GM23338 (cell line): ENCODE data around the gene IL16. TPM values are rescaled to one million over a fixed set of nuclear protein-coding genes. Genes with fewer than 3 reads are reported as not detected.

Experiments used
- ATAC-seq: fragments of 200-7000 bp; cut with Tn5 transposase; 3 replicates; pipeline ENCODE4 v1.9.1; 2020
- DNase-seq: peaks from one replicate; pipeline ENCODE4 v3.0.0-alpha.2; 2015; ENCODE audit warnings: low spot score
- H2AFZ ChIP-seq: fragments of 200-600 bp; sonication (generic); 2 replicates; pipeline ENCODE4 v1.8.0; 2016; ENCODE audit warnings: antibody characterized with exemption, mild to moderate bottlenecking, moderate library complexity
- H3F3A ChIP-seq: fragments of 200-600 bp; sonication (generic); replicated peaks from 2 replicates; pipeline ENCODE4 v1.8.0; 2017; ENCODE audit warnings: antibody characterized with exemption, mixed run types, low read depth
- H3K27ac ChIP-seq: fragments of 200-600 bp; sonication (generic); 2 replicates; pipeline ENCODE4 v1.6.1; 2016; ENCODE audit warnings: low read depth
- H3K27me3 ChIP-seq: fragments of 200-600 bp; sonication (generic); 2 replicates; pipeline ENCODE4 v1.8.0; 2016; ENCODE audit warnings: mild to moderate bottlenecking, mixed run types, moderate library complexity; ENCODE audit not compliant: insufficient read depth
- H3K36me3 ChIP-seq: fragments of 200-600 bp; sonication (generic); 2 replicates; pipeline ENCODE4 v1.8.0; 2016; ENCODE audit warnings: mild to moderate bottlenecking; ENCODE audit not compliant: insufficient read depth
- H3K4me1 ChIP-seq: fragments of 200-600 bp; sonication (generic); 2 replicates; pipeline ENCODE4 v1.8.0; 2016; ENCODE audit warnings: mild to moderate bottlenecking, moderate library complexity; ENCODE audit not compliant: insufficient read depth
- H3K4me2 ChIP-seq: fragments of 200-600 bp; sonication (generic); 2 replicates; pipeline ENCODE4 v1.7.1; 2017; ENCODE audit warnings: mixed run types
- H3K4me3 ChIP-seq: fragments of 200-600 bp; sonication (generic); 2 replicates; pipeline ENCODE4 v1.6.1; 2016; ENCODE audit warnings: mixed run types
- H3K79me2 ChIP-seq: fragments of 200-600 bp; sonication (generic); replicated peaks from 2 replicates; pipeline ENCODE4 v1.8.0; 2017; ENCODE audit warnings: mild to moderate bottlenecking; ENCODE audit not compliant: insufficient read depth
- H3K9me2 ChIP-seq: fragments of 200-600 bp; sonication (generic); 2 replicates; pipeline ENCODE4 v1.8.0; 2017; ENCODE audit not compliant: insufficient read depth
- H4K20me1 ChIP-seq: fragments of 200-600 bp; sonication (generic); replicated peaks from 2 replicates; pipeline ENCODE4 v1.8.0; 2017; ENCODE audit warnings: mild to moderate bottlenecking; ENCODE audit not compliant: insufficient read depth
- H3K27ac Mint-ChIP-seq: 2 replicates; pipeline ENCODE4 v1.8.0; 2020; ENCODE audit warnings: inconsistent platforms, mild to moderate bottlenecking, moderate library complexity, mixed read lengths
- H3K27me3 Mint-ChIP-seq: 3 replicates; pipeline ENCODE4 v1.8.0; 2022; ENCODE audit warnings: low read depth, mild to moderate bottlenecking, moderate library complexity, mixed read lengths, inconsistent platforms; ENCODE audit not compliant: insufficient read depth, poor library complexity
- H3K36me3 Mint-ChIP-seq: 3 replicates; pipeline ENCODE4 v1.8.0; 2021; ENCODE audit warnings: low read depth, mild to moderate bottlenecking, inconsistent platforms, moderate library complexity, mixed read lengths
- H3K4me1 Mint-ChIP-seq: 3 replicates; pipeline ENCODE4 v1.8.0; 2020; ENCODE audit warnings: mild to moderate bottlenecking, inconsistent platforms, mixed read lengths
- H3K4me3 Mint-ChIP-seq: 3 replicates; pipeline ENCODE4 v1.8.0; 2021; ENCODE audit warnings: moderate library complexity, mild to moderate bottlenecking, inconsistent platforms, mixed read lengths
- H3K9me3 Mint-ChIP-seq: 3 replicates; pipeline ENCODE4 v1.8.0; 2020; ENCODE audit warnings: moderate library complexity, mild to moderate bottlenecking, inconsistent platforms, mixed read lengths
- EZH2 ChIP-seq: fragments of 200-600 bp; sonication (generic); IDR thresholded peaks from one replicate; pipeline ENCODE4 v1.8.0; 2017; ENCODE audit warnings: antibody characterized with exemption, mild to moderate bottlenecking, low read depth; ENCODE audit not compliant: unreplicated experiment
- EZH2phosphoT487 ChIP-seq: fragments of 200-600 bp; sonication (generic); IDR thresholded peaks from one replicate; pipeline ENCODE4 v1.8.1; 2018; ENCODE audit warnings: antibody characterized with exemption; ENCODE audit not compliant: unreplicated experiment
- STAT1 ChIP-seq: IDR thresholded peaks from one replicate; pipeline ENCODE4 v1.6.1; 2016; ENCODE audit warnings: antibody characterized with exemption; ENCODE audit not compliant: unreplicated experiment
- polyA plus RNA-seq: library from polyadenylated mRNA; unstranded; fragments of >200 nt; fragmentation: Nextera tagmentation; extraction: Ambion mirVana; gene quantifications from 2 replicates; pipeline ENCODE4 v1.2.1, GENCODE V29; 2016
- total RNA-seq: library from RNA; depleted of rRNA; stranded (reverse); fragments of >200 nt; shearing (Covaris generic); gene quantifications from 2 replicates; pipeline ENCODE4 v1.2.3, GENCODE V29; 2014
- TF ChIP-seq, protein P1 (sequence below): fragments of 250-450 bp; sonication (Bioruptor Pico); IDR thresholded peaks from 2 replicates; pipeline ENCODE4 v1.5.0; 2020; ENCODE audit warnings: mild to moderate bottlenecking, moderate library complexity
- TF ChIP-seq, protein P2 (sequence below), 2 experiments: fragments of 200-600 bp in 1 of 2; sonication (generic) in 1 of 2; conservative IDR thresholded peaks; 2 replicates each; pipeline versions ENCODE4 v1.5.1 to v1.6.1; 2016 to 2017; ENCODE audit warnings: antibody characterized with exemption in 2 of 2, low read depth in 2 of 2, mild to moderate bottlenecking in 2 of 2, moderate library complexity in 1 of 2

The IL16 gene
- total and polyA plus RNA-seq, 2 experiments from 2014 or later, result 0.29 TPM; not detected in 1

DNA sequence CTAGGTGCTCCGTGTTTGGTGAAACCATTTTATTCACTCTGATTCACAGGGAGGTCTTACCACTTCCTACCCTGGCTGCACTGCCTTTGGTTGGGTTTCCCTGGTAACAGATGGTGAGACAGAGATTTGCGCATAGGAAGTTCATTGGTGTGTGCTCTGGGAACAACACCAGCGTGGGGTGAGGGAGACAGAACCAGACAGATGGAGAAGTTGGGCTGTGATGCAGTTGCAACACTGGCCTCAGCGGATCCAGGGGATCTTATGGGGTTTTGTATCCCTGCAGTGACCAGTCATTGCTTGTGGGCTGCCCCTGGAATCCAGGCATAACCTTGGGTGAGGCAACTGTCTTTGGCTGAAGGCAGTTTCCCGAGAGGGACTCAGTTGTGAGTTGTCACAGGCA lies 12.5 kb upstream of the IL16 start (continued):
- TF ChIP-seq, protein P1, sequence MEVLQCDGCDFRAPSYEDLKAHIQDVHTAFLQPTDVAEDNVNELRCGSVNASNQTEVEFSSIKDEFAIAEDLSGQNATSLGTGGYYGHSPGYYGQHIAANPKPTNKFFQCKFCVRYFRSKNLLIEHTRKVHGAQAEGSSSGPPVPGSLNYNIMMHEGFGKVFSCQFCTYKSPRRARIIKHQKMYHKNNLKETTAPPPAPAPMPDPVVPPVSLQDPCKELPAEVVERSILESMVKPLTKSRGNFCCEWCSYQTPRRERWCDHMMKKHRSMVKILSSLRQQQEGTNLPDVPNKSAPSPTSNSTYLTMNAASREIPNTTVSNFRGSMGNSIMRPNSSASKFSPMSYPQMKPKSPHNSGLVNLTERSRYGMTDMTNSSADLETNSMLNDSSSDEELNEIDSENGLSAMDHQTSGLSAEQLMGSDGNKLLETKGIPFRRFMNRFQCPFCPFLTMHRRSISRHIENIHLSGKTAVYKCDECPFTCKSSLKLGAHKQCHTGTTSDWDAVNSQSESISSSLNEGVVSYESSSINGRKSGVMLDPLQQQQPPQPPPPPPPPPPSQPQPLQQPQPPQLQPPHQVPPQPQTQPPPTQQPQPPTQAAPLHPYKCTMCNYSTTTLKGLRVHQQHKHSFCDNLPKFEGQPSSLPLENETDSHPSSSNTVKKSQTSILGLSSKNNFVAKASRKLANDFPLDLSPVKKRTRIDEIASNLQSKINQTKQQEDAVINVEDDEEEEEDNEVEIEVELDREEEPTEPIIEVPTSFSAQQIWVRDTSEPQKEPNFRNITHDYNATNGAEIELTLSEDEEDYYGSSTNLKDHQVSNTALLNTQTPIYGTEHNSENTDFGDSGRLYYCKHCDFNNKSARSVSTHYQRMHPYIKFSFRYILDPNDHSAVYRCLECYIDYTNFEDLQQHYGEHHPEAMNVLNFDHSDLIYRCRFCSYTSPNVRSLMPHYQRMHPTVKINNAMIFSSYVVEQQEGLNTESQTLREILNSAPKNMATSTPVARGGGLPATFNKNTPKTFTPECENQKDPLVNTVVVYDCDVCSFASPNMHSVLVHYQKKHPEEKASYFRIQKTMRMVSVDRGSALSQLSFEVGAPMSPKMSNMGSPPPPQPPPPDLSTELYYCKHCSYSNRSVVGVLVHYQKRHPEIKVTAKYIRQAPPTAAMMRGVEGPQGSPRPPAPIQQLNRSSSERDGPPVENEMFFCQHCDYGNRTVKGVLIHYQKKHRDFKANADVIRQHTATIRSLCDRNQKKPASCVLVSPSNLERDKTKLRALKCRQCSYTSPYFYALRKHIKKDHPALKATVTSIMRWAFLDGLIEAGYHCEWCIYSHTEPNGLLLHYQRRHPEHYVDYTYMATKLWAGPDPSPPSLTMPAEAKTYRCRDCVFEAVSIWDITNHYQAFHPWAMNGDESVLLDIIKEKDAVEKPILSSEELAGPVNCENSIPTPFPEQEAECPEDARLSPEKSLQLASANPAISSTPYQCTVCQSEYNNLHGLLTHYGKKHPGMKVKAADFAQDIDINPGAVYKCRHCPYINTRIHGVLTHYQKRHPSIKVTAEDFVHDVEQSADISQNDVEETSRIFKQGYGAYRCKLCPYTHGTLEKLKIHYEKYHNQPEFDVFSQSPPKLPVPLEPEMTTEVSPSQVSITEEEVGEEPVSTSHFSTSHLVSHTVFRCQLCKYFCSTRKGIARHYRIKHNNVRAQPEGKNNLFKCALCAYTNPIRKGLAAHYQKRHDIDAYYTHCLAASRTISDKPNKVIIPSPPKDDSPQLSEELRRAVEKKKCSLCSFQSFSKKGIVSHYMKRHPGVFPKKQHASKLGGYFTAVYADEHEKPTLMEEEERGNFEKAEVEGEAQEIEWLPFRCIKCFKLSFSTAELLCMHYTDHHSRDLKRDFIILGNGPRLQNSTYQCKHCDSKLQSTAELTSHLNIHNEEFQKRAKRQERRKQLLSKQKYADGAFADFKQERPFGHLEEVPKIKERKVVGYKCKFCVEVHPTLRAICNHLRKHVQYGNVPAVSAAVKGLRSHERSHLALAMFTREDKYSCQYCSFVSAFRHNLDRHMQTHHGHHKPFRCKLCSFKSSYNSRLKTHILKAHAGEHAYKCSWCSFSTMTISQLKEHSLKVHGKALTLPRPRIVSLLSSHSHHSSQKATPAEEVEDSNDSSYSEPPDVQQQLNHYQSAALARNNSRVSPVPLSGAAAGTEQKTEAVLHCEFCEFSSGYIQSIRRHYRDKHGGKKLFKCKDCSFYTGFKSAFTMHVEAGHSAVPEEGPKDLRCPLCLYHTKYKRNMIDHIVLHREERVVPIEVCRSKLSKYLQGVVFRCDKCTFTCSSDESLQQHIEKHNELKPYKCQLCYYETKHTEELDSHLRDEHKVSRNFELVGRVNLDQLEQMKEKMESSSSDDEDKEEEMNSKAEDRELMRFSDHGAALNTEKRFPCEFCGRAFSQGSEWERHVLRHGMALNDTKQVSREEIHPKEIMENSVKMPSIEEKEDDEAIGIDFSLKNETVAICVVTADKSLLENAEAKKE (CRISPR knock-in tag), result no peak
- TF ChIP-seq STAT1 (no peak), EZH2 (no peak)
- TF ChIP-seq, protein P2, sequence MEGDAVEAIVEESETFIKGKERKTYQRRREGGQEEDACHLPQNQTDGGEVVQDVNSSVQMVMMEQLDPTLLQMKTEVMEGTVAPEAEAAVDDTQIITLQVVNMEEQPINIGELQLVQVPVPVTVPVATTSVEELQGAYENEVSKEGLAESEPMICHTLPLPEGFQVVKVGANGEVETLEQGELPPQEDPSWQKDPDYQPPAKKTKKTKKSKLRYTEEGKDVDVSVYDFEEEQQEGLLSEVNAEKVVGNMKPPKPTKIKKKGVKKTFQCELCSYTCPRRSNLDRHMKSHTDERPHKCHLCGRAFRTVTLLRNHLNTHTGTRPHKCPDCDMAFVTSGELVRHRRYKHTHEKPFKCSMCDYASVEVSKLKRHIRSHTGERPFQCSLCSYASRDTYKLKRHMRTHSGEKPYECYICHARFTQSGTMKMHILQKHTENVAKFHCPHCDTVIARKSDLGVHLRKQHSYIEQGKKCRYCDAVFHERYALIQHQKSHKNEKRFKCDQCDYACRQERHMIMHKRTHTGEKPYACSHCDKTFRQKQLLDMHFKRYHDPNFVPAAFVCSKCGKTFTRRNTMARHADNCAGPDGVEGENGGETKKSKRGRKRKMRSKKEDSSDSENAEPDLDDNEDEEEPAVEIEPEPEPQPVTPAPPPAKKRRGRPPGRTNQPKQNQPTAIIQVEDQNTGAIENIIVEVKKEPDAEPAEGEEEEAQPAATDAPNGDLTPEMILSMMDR (conservative IDR thresholded peaks at IDR 0.05; ENCODE audit: low read depth in 2 of 2), result no peak

DNA sequence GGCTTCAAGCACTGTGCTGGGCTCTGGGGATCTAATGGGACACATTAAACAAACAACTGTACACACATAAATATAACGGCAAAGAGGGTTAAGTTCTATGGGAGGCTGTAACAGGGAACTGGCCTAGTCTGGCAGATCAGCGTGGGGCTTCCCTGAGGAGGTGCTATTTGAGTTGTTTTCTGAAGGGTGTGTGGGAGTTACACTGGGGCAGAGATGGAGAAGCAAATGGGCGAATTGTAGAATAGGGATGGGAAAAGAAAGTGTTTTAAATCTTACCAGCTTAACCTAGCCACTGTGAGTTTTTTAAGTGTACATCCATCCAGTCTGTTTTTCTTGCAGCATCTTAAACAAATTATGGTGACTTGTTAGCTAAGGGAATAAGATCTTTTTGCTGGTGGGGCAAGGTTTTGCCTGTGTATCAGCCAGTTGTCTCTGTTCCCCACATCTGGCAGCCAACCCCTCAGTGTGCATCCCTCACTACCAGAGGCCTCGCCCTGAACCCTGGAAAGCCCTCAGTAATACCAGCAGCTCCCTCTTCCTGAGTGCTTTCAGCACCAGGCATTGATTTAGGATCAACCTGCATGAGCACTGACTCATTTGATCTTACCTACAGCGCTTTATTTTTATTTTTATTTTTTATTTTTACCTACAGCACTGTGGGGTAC lies 10.9 kb upstream of the IL16 start:
- no peaks in the 10 kb centered on the region for H3K9me2 ChIP-seq
- H3K79me2 ChIP-seq, result no peaks in the 10 kb centered on the region
- H3K4me1 Mint-ChIP-seq, result peaks cover 14% of the 10 kb centered on the region; the same call in 2 of the 3 replicates
- H3K27me3 ChIP-seq, result no peaks in the 10 kb centered on the region
- no peak overlapping the region for H3K27ac ChIP-seq
- no peak overlapping the region for H3K4me2 ChIP-seq
- H3K36me3 ChIP-seq, result no peaks in the 10 kb centered on the region
- no peak overlapping the region for H3K4me3 ChIP-seq
- no peak for TF ChIP-seq EZH2
- TF ChIP-seq STAT1, result no peak
- TF ChIP-seq, protein P2 (conservative IDR thresholded peaks at IDR 0.05; ENCODE audit: low read depth in 2 of 2), result no peak
- TF ChIP-seq EZH2phosphoT487, result no peak
- H3K9me3 Mint-ChIP-seq, result no peaks in the 10 kb centered on the region
- H3K27ac Mint-ChIP-seq, result no peak overlapping the region
- DNase-seq (no peak), ATAC-seq (no peak)
- no peaks in the 10 kb centered on the region for H3F3A ChIP-seq
- no peak overlapping the region for H3K4me3 Mint-ChIP-seq
- peaks cover 6% of the 10 kb centered on the region for H3K27me3 Mint-ChIP-seq
- no peaks in the 10 kb centered on the region for H4K20me1 ChIP-seq
- no peaks in the 10 kb centered on the region for H3K36me3 Mint-ChIP-seq
- H2AFZ ChIP-seq, result no peak overlapping the region
- no peaks in the 10 kb centered on the region for H3K4me1 ChIP-seq
